Adrenal gland (tissue), 5 donors: ENCODE measurements around the gene AP2M1.

Source experiments
- POLR2A ChIP-seq, 2 donors: fragments of 450-650 bp; IDR thresholded peaks; one replicate each; pipeline ENCODE4 v1.6.1; 2017; ENCODE audit warnings: antibody characterized with exemption in 2 of 2, mild to moderate bottlenecking in 2 of 2, moderate library complexity in 1 of 2
- TF ChIP-seq, protein P1 (sequence below), 6 experiments: fragments of 450-650 bp in 4 of 6; fragments of 200-600 bp in 2 of 6; sonication (generic) in 1 of 6; IDR thresholded peaks; 1 replicate in 5 of 6; 2 replicates in 1 of 6; pipeline versions ENCODE4 v1.5.1 to v1.8.0; 2016 to 2021; ENCODE audit warnings: antibody characterized with exemption in 6 of 6, mild to moderate bottlenecking in 2 of 6, moderate library complexity in 1 of 6
- donor health status: DM: no; HTN: no; CAD: no.

DNA sequence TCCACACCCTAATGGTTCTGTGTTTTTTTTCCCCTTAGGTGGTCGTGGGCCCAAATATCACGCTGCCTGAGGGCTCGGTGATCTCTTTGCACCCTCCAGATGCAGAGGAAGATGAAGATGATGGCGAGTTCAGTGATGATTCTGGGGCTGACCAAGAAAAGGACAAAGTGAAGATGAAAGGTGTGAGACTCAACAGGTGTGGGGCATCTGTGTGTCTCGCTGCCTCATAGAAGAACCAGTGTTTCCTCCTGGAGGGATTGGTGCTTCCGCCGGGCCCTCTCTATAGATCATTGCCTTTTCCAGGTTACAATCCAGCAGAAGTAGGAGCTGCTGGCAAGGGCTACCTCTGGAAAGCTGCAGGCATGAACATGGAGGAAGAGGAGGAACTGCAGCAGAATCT, 32.5 kb upstream of the AP2M1 start:
- TF ChIP-seq, protein P1, sequence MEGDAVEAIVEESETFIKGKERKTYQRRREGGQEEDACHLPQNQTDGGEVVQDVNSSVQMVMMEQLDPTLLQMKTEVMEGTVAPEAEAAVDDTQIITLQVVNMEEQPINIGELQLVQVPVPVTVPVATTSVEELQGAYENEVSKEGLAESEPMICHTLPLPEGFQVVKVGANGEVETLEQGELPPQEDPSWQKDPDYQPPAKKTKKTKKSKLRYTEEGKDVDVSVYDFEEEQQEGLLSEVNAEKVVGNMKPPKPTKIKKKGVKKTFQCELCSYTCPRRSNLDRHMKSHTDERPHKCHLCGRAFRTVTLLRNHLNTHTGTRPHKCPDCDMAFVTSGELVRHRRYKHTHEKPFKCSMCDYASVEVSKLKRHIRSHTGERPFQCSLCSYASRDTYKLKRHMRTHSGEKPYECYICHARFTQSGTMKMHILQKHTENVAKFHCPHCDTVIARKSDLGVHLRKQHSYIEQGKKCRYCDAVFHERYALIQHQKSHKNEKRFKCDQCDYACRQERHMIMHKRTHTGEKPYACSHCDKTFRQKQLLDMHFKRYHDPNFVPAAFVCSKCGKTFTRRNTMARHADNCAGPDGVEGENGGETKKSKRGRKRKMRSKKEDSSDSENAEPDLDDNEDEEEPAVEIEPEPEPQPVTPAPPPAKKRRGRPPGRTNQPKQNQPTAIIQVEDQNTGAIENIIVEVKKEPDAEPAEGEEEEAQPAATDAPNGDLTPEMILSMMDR (IDR thresholded peaks at IDR 0.05), result no peak
- TF ChIP-seq POLR2A (IDR thresholded peaks at IDR 0.05), result no peak
